Measurements from ENCODE around the gene AMIGO2.

Gene AMIGO2

DNA sequence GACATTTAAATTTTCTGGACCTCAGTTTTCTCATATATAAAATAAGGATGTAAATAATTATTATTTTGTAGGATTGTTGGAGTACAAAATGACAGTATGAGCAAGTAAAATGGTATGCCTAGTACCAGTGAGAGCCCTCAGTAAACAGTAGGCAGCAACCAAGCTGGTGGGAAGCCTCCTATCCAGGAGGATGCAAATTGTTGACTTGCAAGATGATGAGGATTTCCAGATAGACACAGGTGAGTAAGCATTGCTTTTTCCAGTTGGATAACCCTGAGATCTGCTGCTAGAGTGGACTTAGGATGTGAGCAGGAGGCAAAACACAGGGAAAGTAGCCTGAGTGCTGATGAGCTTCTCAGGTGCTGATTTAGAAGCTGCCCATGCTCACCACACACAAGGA lies 28.2 kb upstream of the AMIGO2 start:
- CTCF ChIA-PET, result no interaction called here
- POLR2A ChIA-PET, result no interaction called here
- H3K4me3 ChIP-seq (ENCODE audit: low read depth, low read length), result no peak overlapping the region
- H3K27ac ChIP-seq (ENCODE audit: extremely low read depth, low read depth, low read length), result no peak overlapping the region
- H3K36me3 ChIP-seq (ENCODE audit: control insufficient read depth in 2 of 2, insufficient read depth in 1 of 2, low read length in 2 of 2), result no peaks in the 10 kb centered on the region
- TF ChIP-seq, protein P1, sequence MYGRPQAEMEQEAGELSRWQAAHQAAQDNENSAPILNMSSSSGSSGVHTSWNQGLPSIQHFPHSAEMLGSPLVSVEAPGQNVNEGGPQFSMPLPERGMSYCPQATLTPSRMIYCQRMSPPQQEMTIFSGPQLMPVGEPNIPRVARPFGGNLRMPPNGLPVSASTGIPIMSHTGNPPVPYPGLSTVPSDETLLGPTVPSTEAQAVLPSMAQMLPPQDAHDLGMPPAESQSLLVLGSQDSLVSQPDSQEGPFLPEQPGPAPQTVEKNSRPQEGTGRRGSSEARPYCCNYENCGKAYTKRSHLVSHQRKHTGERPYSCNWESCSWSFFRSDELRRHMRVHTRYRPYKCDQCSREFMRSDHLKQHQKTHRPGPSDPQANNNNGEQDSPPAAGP (tag by site-specific recombination; IDR thresholded peaks at IDR 0.05), result no peak
- TF ChIP-seq, protein P2, sequence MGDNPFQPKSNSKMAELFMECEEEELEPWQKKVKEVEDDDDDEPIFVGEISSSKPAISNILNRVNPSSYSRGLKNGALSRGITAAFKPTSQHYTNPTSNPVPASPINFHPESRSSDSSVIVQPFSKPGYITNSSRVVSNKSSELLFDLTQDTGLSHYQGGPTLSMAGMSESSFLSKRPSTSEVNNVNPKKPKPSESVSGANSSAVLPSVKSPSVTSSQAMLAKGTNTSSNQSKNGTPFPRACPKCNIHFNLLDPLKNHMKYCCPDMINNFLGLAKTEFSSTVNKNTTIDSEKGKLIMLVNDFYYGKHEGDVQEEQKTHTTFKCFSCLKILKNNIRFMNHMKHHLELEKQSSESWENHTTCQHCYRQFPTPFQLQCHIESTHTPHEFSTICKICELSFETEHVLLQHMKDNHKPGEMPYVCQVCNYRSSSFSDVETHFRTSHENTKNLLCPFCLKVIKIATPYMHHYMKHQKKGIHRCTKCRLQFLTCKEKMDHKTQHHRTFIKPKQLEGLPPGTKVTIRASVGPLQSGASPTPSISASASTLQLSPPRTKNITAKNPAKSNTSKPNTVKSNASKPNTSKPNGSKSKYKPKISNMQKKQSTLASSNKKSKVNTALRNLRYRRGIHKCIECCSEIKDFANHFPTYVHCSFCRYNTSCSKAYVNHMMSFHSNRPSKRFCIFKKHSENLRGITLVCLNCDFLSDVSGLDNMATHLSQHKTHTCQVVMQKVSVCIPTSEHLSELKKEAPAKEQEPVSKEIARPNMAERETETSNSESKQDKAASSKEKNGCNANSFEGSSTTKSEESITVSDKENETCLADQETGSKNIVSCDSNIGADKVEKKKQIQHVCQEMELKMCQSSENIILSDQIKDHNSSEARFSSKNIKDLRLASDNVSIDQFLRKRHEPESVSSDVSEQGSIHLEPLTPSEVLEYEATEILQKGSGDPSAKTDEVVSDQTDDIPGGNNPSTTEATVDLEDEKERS (tag by site-specific recombination; IDR thresholded peaks at IDR 0.05), result no peak
- TF ChIP-seq ZNF157 (tag by site-specific recombination; IDR thresholded peaks at IDR 0.05), result no peak
- TF ChIP-seq, protein P3, sequence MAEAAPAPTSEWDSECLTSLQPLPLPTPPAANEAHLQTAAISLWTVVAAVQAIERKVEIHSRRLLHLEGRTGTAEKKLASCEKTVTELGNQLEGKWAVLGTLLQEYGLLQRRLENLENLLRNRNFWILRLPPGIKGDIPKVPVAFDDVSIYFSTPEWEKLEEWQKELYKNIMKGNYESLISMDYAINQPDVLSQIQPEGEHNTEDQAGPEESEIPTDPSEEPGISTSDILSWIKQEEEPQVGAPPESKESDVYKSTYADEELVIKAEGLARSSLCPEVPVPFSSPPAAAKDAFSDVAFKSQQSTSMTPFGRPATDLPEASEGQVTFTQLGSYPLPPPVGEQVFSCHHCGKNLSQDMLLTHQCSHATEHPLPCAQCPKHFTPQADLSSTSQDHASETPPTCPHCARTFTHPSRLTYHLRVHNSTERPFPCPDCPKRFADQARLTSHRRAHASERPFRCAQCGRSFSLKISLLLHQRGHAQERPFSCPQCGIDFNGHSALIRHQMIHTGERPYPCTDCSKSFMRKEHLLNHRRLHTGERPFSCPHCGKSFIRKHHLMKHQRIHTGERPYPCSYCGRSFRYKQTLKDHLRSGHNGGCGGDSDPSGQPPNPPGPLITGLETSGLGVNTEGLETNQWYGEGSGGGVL (tag by site-specific recombination; IDR thresholded peaks at IDR 0.05), result no peak
- TF ChIP-seq TCF7L2 (IDR thresholded peaks at IDR 0.05; ENCODE audit: borderline replicate concordance, low read depth, low read length), result no peak
- no peak for TF ChIP-seq ZNF530 (tag by site-specific recombination; IDR thresholded peaks at IDR 0.05; ENCODE audit: low read depth)
- no peak for TF ChIP-seq ZNF175 (tag by site-specific recombination; IDR thresholded peaks at IDR 0.05)
- TF ChIP-seq ZNF311 (tag by site-specific recombination; IDR thresholded peaks at IDR 0.05; ENCODE audit: borderline replicate concordance), result no peak
- TF ChIP-seq ZNF16 (tag by site-specific recombination; IDR thresholded peaks at IDR 0.05; ENCODE audit: low read depth), result no peak
- TF ChIP-seq ZNF121 (tag by site-specific recombination; IDR thresholded peaks at IDR 0.05), result no peak
- no peak for TF ChIP-seq ZNF132 (tag by site-specific recombination; IDR thresholded peaks at IDR 0.05; ENCODE audit: borderline replicate concordance)
- H3K9me3 ChIP-seq (ENCODE audit: control insufficient read depth, insufficient read depth, low read depth, low read length), result no peaks in the 10 kb centered on the region
- no peaks in the 10 kb centered on the region; the same call in 1 of the 2 replicates for H3K4me1 ChIP-seq (ENCODE audit: control insufficient read depth, insufficient read depth, low read length)

DNA sequence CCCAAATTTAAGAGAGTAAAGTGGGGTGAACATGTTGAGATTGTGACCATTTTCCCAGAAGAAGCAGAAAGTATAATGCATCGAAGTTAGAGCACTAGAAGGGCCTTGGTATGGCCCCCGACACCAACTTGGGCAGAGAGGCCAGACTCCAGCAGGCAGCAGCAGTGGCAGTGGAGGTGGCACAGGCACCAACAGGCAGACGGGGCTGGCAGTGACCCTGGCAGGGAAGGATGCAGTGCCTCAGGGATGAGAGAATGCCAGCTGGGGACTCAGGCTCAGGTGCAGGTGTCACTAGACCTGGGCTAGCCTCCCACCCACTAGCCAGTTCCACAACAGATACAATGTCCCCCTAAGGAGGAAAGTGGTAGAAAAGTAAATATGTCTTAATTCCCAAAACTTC lies 27.7 kb upstream of the AMIGO2 start:
- Histone ChIP-seq H3K9me3 (ENCODE audit: control insufficient read depth, insufficient read depth, low read depth, low read length) (no peaks in the 10 kb centered on the region), H3K27ac (ENCODE audit: extremely low read depth, low read depth, low read length) (no peak overlapping the region), H3K36me3 (ENCODE audit: control insufficient read depth in 2 of 2, insufficient read depth in 1 of 2, low read length in 2 of 2) (no peaks in the 10 kb centered on the region), H3K4me1 (ENCODE audit: control insufficient read depth, insufficient read depth, low read length) (no peaks in the 10 kb centered on the region; the same call in 1 of the 2 replicates), H3K4me3 (ENCODE audit: low read depth, low read length) (no peak overlapping the region)
- POLR2A ChIA-PET, result no interaction called here
- CTCF ChIA-PET, result no interaction called here
- no peak for TF ChIP-seq ZEB2 (tag by site-specific recombination; IDR thresholded peaks at IDR 0.05)
- no peak for TF ChIP-seq ZBTB8A (tag by site-specific recombination; IDR thresholded peaks at IDR 0.05)
- no peak for TF ChIP-seq ZNF2 (tag by site-specific recombination; IDR thresholded peaks at IDR 0.05)
- no peak for TF ChIP-seq ZNF146 (tag by site-specific recombination; IDR thresholded peaks at IDR 0.05)
- TF ChIP-seq ZBTB48 (tag by site-specific recombination; IDR thresholded peaks at IDR 0.05), result no peak
- no peak for TF ChIP-seq ZNF350 (tag by site-specific recombination; IDR thresholded peaks at IDR 0.05)
- no peak for TF ChIP-seq ZNF530 (tag by site-specific recombination; IDR thresholded peaks at IDR 0.05; ENCODE audit: low read depth)

Data from HEK293 (cell line).